NT2/D1 (cell line): Measurements from ENCODE around the gene CACNA2D3.

Source experiments
- YY1 ChIP-seq: IDR thresholded peaks from 2 replicates; pipeline ENCODE4 v1.6.1; 2011; ENCODE audit not compliant: insufficient read length, insufficient read depth
- ZNF274 ChIP-seq: IDR thresholded peaks from 2 replicates; pipeline ENCODE4 v1.6.1; 2011; ENCODE audit warnings: mild to moderate bottlenecking, low read depth, low read length

- no peak for TF ChIP-seq ZNF274
- no peak for TF ChIP-seq YY1
Observed at GRCh38 chr3:54150864-54151467, 28.6 kb downstream of the CACNA2D3 start.
